GM12878 (cell line): ENCODE results near the gene SLC30A4. TPM values are rescaled to one million over a fixed set of nuclear protein-coding genes. Genes with fewer than 3 reads are reported as not detected.
"Not testable (repeated sequence)": the region's sequence is repeated elsewhere in the genome, so short reads cannot be mapped to it uniquely, and the experiment has no call there.

Source experiments
- ATAC-seq: fragments of 200-7000 bp; cut with Tn5 transposase; 3 replicates; pipeline ENCODE4 v1.9.1; 2020; ENCODE audit warnings: mild to moderate bottlenecking, moderate library complexity
- BruUV-seq: library from RNA; stranded (reverse); fragments of 400-500 nt; replicated peaks from 2 replicates; lab custom pipeline; 2021; lab: Mats Ljungman, UMichigan
- CTCF ChIA-PET: fragments of 300-600 bp; sonication (Branson Sonifier 250); formaldehyde crosslinking; extraction: SDS; loops from one replicate; lab custom pipeline; 2021; ENCODE audit warnings: inconsistent platforms; lab: Yijun Ruan, JAX
- POLR2A ChIA-PET: fragments of 350-600 bp; formaldehyde crosslinking; extraction: SDS; loops from one replicate; lab custom pipeline; 2021; ENCODE audit warnings: inconsistent platforms; lab: Charles Lee
- RAD21 ChIA-PET: fragments of 300-600 bp; sonication (Branson Sonifier 250); formaldehyde crosslinking; loops from one replicate; lab custom pipeline; 2023; ENCODE audit warnings: antibody characterized with exemption; ENCODE audit not compliant: unreplicated experiment; lab: Charles Lee
- SMC1A ChIA-PET: fragments of 300-600 bp; sonication (Branson Sonifier 250); formaldehyde crosslinking; loops from one replicate; lab custom pipeline; 2023; ENCODE audit not compliant: unreplicated experiment, uncharacterized antibody; lab: Charles Lee
- DNase-seq: peaks from one replicate; pipeline ENCODE4 v3.0.0-alpha.2; 2011; ENCODE audit warnings: low read depth, low spot score
- FAIRE-seq: peaks from 3 replicates; lab custom pipeline; 2011; peaks lifted over from hg19 to GRCh38; lab: Jason Lieb, UNC
- H2AFZ ChIP-seq: 2 replicates; pipeline ENCODE4 v1.6.0; 2011; ENCODE audit warnings: low read depth, low read length, control low read depth; ENCODE audit not compliant: control insufficient read depth
- H3K27ac ChIP-seq: 2 replicates; pipeline ENCODE4 v1.5.1; 2011; ENCODE audit warnings: control low read depth; ENCODE audit not compliant: control insufficient read depth, insufficient read depth
- H3K27me3 ChIP-seq, 2 experiments: replicated peaks in 1 of 2; 2 replicates each; pipeline versions ENCODE4 v1.6.0 to v1.6.1; 2011; ENCODE audit warnings: low read length in 1 of 2; ENCODE audit not compliant: control insufficient read depth in 2 of 2, insufficient read depth in 2 of 2
- H3K36me3 ChIP-seq, 2 experiments: 2 replicates each; pipeline ENCODE4 v1.5.1; 2011; ENCODE audit warnings: low read length in 1 of 2; ENCODE audit not compliant: control insufficient read depth in 2 of 2, insufficient read depth in 2 of 2
- H3K4me1 ChIP-seq: 2 replicates; pipeline ENCODE4 v1.6.1; 2011; ENCODE audit warnings: mild to moderate bottlenecking, low read length, moderate library complexity, mixed read lengths; ENCODE audit not compliant: control insufficient read depth, insufficient read depth
- H3K4me2 ChIP-seq: 2 replicates; pipeline ENCODE4 v1.6.0; 2011; ENCODE audit warnings: control low read depth; ENCODE audit not compliant: control insufficient read depth, insufficient read depth
- H3K4me3 ChIP-seq: fragments of 200-600 bp; sonication (generic); 2 replicates; pipeline ENCODE4 v1.5.1; 2016
- H3K79me2 ChIP-seq: 2 replicates; pipeline ENCODE4 v1.6.0; 2011; ENCODE audit warnings: low read length; ENCODE audit not compliant: control insufficient read depth, insufficient read depth
- H3K9ac ChIP-seq: 2 replicates; pipeline ENCODE4 v1.8.0; 2011; ENCODE audit warnings: low read length, control low read depth, mixed read lengths; ENCODE audit not compliant: control insufficient read depth, insufficient read depth
- H3K9me3 ChIP-seq: replicated peaks from 3 replicates; pipeline ENCODE4 v1.5.1; 2011; ENCODE audit warnings: mild to moderate bottlenecking, low read length; ENCODE audit not compliant: control insufficient read depth, insufficient read depth
- H4K20me1 ChIP-seq: 2 replicates; pipeline ENCODE4 v1.6.0; 2011; ENCODE audit not compliant: control insufficient read depth, insufficient read depth
- CBFB ChIP-seq: IDR thresholded peaks from 2 replicates; pipeline ENCODE4 v1.6.1; 2016; ENCODE audit warnings: antibody characterized with exemption, low read depth
- CBX3 ChIP-seq: fragments of 200-600 bp; sonication (generic); IDR thresholded peaks from 2 replicates; pipeline ENCODE4 v1.6.1; 2016; ENCODE audit warnings: low read depth, borderline replicate concordance
- GATAD2B ChIP-seq: fragments of 450-650 bp; conservative IDR thresholded peaks from 2 replicates; pipeline ENCODE4 v1.6.1; 2017; ENCODE audit warnings: low read depth, mild to moderate bottlenecking, moderate library complexity
- JUND ChIP-seq: IDR thresholded peaks from 2 replicates; pipeline ENCODE4 v1.6.1; 2012; ENCODE audit warnings: low read depth, mild to moderate bottlenecking, low read length, improper control_type of control experiment, moderate library complexity
- PAX8 ChIP-seq: fragments of 450-650 bp; IDR thresholded peaks from 2 replicates; pipeline ENCODE4 v1.6.1; 2017; ENCODE audit warnings: mild to moderate bottlenecking, moderate library complexity
- SMC3 ChIP-seq: IDR thresholded peaks from 2 replicates; pipeline ENCODE4 v1.6.1; 2011; ENCODE audit warnings: low read length, improper control_type of control experiment, borderline replicate concordance
- STAT3 ChIP-seq: IDR thresholded peaks from 2 replicates; pipeline ENCODE4 v1.6.1; 2011; ENCODE audit warnings: low read depth, low read length, improper control_type of control experiment
- SUPT20H ChIP-seq: IDR thresholded peaks from 2 replicates; pipeline ENCODE4 v1.6.1; 2011; ENCODE audit warnings: low read depth, mild to moderate bottlenecking, low read length, moderate library complexity, borderline replicate concordance; ENCODE audit not compliant: control insufficient read depth
- TBL1XR1 ChIP-seq: IDR thresholded peaks from 2 replicates; pipeline ENCODE4 v1.6.1; 2012; ENCODE audit warnings: low read depth, low read length, improper control_type of control experiment
- TCF7 ChIP-seq: IDR thresholded peaks from 2 replicates; pipeline ENCODE4 v1.6.1; 2014; ENCODE audit warnings: antibody characterized with exemption, borderline replicate concordance
- WGBS: methylation state at CpG from one replicate; pipeline ENCODE4 v1.1.6; 2016; ENCODE audit warnings: low lambda C conversion rate; ENCODE audit not compliant: insufficient replicate concordance, insufficient coverage; ENCODE audit errors: missing lambda C conversion rate; 5-methylcytosine and 5-hydroxymethylcytosine counted together
- in situ Hi-C: fragments of 300-500 bp; cut with MboI; formaldehyde crosslinking; loops from 9 replicates; pipeline ENCODE4 v1.14.3; 2018; ENCODE audit warnings: mixed read lengths
- intact Hi-C: fragments of 100-400 bp; cut with micrococcal nuclease; formaldehyde crosslinking; loops from one replicate; pipeline ENCODE4 v1.14.2; 2022; ENCODE audit not compliant: unreplicated experiment
- polyA plus RNA-seq, 11 experiments: library from polyadenylated mRNA; depleted of rRNA in 4 of 11; unstranded in 6 of 11; stranded (reverse) in 5 of 11; fragments of >200 nt; fragmentation: Nextera tagmentation in 4 of 11; fragmentation: Illumina TruSeq in 1 of 11; extraction: Ambion mirVana in 4 of 11; extraction: Trizol in 1 of 11; gene quantifications; 1 replicate in 1 of 11; 2 replicates in 10 of 11; pipeline versions ENCODE4 v1.2.1 to v1.2.3, GENCODE V29; 2011 to 2016; ENCODE audit warnings: inconsistent platforms in 2 of 11, missing spikeins in 2 of 11, low read depth in 1 of 11
- total RNA-seq, 4 experiments: library from RNA; depleted of rRNA in 3 of 4; stranded (reverse); fragments of >200 nt in 3 of 4; fragmentation: Illumina TruSeq in 1 of 4; extraction: Trizol in 1 of 4; gene quantifications; 2 replicates each; pipeline versions ENCODE4 v1.2.1 to v1.2.3, GENCODE V29; 2013 to 2021
- TF ChIP-seq, protein P1 (sequence below): IDR thresholded peaks from 2 replicates; pipeline ENCODE4 v1.6.1; 2012; ENCODE audit warnings: mild to moderate bottlenecking, low read depth, low read length

The SLC30A4 gene
- total and polyA plus RNA-seq, 10 of the 15 experiments (the other 5 are each of a cell fraction or from before 2014, with no cell fraction given), result 0.05 to 0.31 (median 0.20) TPM

DNA sequence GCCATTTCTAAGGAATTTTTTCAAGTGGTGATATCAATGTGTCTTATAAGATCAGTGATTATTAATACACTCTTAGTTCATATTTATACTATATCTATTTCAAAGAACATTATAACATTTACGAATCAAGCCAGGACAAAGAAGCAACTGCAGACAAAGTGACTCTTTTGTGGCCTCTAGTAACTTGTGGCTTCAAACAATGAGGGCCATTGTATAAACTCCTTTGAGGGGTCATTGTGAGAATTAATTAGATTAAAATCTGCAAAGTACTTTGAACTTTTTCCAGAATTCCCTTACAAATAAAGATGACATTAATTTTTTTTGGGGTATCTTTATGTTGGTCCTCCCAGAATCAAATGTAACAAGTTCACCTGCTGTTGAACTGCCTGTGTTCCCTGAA lies 12.3 kb upstream of the SLC30A4 start (continued):
- TF ChIP-seq, protein P1, sequence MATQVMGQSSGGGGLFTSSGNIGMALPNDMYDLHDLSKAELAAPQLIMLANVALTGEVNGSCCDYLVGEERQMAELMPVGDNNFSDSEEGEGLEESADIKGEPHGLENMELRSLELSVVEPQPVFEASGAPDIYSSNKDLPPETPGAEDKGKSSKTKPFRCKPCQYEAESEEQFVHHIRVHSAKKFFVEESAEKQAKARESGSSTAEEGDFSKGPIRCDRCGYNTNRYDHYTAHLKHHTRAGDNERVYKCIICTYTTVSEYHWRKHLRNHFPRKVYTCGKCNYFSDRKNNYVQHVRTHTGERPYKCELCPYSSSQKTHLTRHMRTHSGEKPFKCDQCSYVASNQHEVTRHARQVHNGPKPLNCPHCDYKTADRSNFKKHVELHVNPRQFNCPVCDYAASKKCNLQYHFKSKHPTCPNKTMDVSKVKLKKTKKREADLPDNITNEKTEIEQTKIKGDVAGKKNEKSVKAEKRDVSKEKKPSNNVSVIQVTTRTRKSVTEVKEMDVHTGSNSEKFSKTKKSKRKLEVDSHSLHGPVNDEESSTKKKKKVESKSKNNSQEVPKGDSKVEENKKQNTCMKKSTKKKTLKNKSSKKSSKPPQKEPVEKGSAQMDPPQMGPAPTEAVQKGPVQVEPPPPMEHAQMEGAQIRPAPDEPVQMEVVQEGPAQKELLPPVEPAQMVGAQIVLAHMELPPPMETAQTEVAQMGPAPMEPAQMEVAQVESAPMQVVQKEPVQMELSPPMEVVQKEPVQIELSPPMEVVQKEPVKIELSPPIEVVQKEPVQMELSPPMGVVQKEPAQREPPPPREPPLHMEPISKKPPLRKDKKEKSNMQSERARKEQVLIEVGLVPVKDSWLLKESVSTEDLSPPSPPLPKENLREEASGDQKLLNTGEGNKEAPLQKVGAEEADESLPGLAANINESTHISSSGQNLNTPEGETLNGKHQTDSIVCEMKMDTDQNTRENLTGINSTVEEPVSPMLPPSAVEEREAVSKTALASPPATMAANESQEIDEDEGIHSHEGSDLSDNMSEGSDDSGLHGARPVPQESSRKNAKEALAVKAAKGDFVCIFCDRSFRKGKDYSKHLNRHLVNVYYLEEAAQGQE, result no peak
- no peak for TF ChIP-seq CBX3
- no peak for TF ChIP-seq CBFB
- TF ChIP-seq GATAD2B, result no peak
- no peak for TF ChIP-seq STAT3
- TF ChIP-seq TCF7, result no peak
- TF ChIP-seq TBL1XR1, result no peak
- TF ChIP-seq JUND, result no peak
- TF ChIP-seq SUPT20H, result no peak
- TF ChIP-seq PAX8, result no peak
- no peak for TF ChIP-seq SMC3
- TF ChIP-seq, all 136 proteins: peak for 0

GRCh38 chr15:45532892-45533291 lies 10.3 kb upstream of the SLC30A4 start:
- ATAC-seq, H3K9me3 ChIP-seq, SMC1A ChIA-PET, H3K27me3 ChIP-seq, H3K4me3 ChIP-seq, H3K4me1 ChIP-seq, H3K4me2 ChIP-seq, H4K20me1 ChIP-seq, intact Hi-C loops, DNase-seq, H3K9ac ChIP-seq, FAIRE-seq, BruUV-seq, H3K27ac ChIP-seq, H3K79me2 ChIP-seq, H3K36me3 ChIP-seq, CTCF ChIA-PET, H2AFZ ChIP-seq, in situ Hi-C loops: not testable (repeated sequence)
- POLR2A ChIA-PET, result interaction anchor here (1.8 kb wide), 1 partner anchor 12 kb away, joined by 5 read pairs; no protein-coding TSS in a partner anchor
- WGBS, result 43% methylated on average over 3 of the region's 3 CpGs
- RAD21 ChIA-PET, result interaction anchor here (0.9 kb wide), 1 partner anchor 81 kb away, joined by 3 read pairs; no protein-coding TSS in a partner anchor
